HepG2 (cell line): ENCODE data around the gene TMBIM6. TPM values are rescaled to one million over a fixed set of nuclear protein-coding genes. Genes with fewer than 3 reads are reported as not detected.

Experiments used
- BCL6 ChIP-seq: IDR thresholded peaks from 2 replicates; pipeline ENCODE4 v1.6.1; 2016; ENCODE audit warnings: missing genetic modification reagents, missing compliant biosample characterization
- PAXIP1 ChIP-seq: sonication (generic); formaldehyde crosslinking; conservative IDR thresholded peaks from 2 replicates; pipeline ENCODE4 v1.4.0; 2020; ENCODE audit warnings: mild to moderate bottlenecking, missing genetic modification reagents, moderate library complexity
- SATB2 ChIP-seq: sonication (generic); formaldehyde crosslinking; IDR thresholded peaks from 2 replicates; pipeline ENCODE4 v1.5.0; 2020; ENCODE audit warnings: missing genetic modification reagents
- SNAI1 ChIP-seq: sonication (generic); formaldehyde crosslinking; IDR thresholded peaks from 2 replicates; pipeline ENCODE4 v1.5.0; 2020; ENCODE audit warnings: mild to moderate bottlenecking, missing genetic modification reagents, borderline replicate concordance
- SP4 ChIP-seq: sonication (generic); formaldehyde crosslinking; IDR thresholded peaks from 2 replicates; pipeline ENCODE4 v1.8.1; 2023; ENCODE audit warnings: mild to moderate bottlenecking, missing genetic modification reagents
- XBP1 ChIP-seq: sonication (generic); formaldehyde crosslinking; IDR thresholded peaks from 2 replicates; pipeline ENCODE4 v1.5.0; 2020; ENCODE audit warnings: missing genetic modification reagents
- ZHX1 ChIP-seq: sonication (generic); formaldehyde crosslinking; IDR thresholded peaks from 2 replicates; pipeline ENCODE4 v1.8.1; 2022; ENCODE audit warnings: low read depth, mild to moderate bottlenecking, missing genetic modification reagents
- ZNF414 ChIP-seq: sonication (generic); formaldehyde crosslinking; IDR thresholded peaks from 2 replicates; pipeline ENCODE4 v1.5.0; 2020; ENCODE audit warnings: missing genetic modification reagents
- ZNF570 ChIP-seq: sonication (generic); formaldehyde crosslinking; IDR thresholded peaks from 2 replicates; pipeline ENCODE4 v1.4.0; 2020; ENCODE audit warnings: mild to moderate bottlenecking, missing genetic modification reagents, borderline replicate concordance
- ZNF710 ChIP-seq: sonication (generic); formaldehyde crosslinking; IDR thresholded peaks from 2 replicates; pipeline ENCODE4 v1.5.0; 2020; ENCODE audit warnings: mild to moderate bottlenecking, missing genetic modification reagents, borderline replicate concordance
- ZNF749 ChIP-seq: sonication (generic); formaldehyde crosslinking; IDR thresholded peaks from 2 replicates; pipeline ENCODE4 v1.8.0; 2022; ENCODE audit warnings: mild to moderate bottlenecking, missing genetic modification reagents, moderate library complexity, borderline replicate concordance
- polyA plus RNA-seq, 8 experiments: library from polyadenylated mRNA; depleted of rRNA in 3 of 8; stranded (reverse) in 7 of 8; unstranded in 1 of 8; fragments of >200 nt; fragmentation: Illumina TruSeq in 4 of 8; extraction: Trizol in 4 of 8; gene quantifications; 2 replicates each; pipeline versions ENCODE4 v1.2.1 to v1.2.3, GENCODE V29; 2011 to 2016; ENCODE audit warnings: low read depth in 4 of 8, missing spikeins in 1 of 8, mixed read lengths in 1 of 8; ENCODE audit not compliant: insufficient read depth in 1 of 8
- total RNA-seq, 5 experiments: library from RNA; depleted of rRNA; stranded (reverse); fragments of >200 nt; fragmentation: Illumina TruSeq; extraction: Trizol; gene quantifications; 2 replicates each; pipeline ENCODE4 v1.2.3, GENCODE V29; 2016; ENCODE audit warnings: low read depth in 1 of 5
- TF ChIP-seq, protein P1 (sequence below): sonication (generic); formaldehyde crosslinking; IDR thresholded peaks from 2 replicates; pipeline ENCODE4 v1.9.0; 2021; ENCODE audit warnings: mild to moderate bottlenecking, missing genetic modification reagents

TMBIM6 gene
- total and polyA plus RNA-seq, 2 of the 13 experiments (the other 11 are each of a cell fraction or from before 2014, with no cell fraction given) = 412 to 468 TPM

DNA sequence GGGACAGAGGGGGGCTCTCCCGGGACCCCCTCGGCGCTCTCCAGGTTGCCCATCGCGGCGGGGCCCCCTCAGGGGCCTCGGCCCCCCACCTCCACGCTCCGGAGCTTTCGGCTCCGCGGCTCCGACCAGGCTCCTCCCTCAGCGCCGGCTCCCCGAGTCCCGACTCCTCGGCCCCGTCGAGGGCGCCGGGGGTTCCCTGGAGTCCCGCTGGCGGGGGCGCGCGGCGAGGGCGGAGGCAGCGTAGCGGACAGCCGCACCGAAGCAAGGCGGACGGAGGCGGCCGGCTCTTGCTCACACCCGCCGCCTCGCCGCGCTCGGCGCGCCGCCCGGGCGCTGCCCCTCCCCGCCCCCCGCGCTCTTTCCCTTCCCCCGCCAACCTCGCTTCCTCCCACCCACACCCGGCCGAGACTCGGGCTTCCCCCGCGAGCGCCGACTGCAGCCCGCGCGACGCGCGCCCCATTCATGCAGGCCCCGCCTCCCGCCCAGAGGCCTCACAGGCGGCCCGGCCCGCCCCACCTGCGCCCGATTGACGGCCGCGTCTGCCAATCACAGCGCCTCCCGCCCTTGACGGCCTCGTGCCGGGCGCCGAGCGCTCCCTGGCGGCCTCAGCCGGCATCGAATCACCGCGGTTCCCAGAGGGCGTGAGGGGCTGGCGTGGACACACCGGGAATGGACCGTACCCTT lies 34.1 kb upstream of the TMBIM6 start, which contains the start of gene FMNL3 (continued):
- TF ChIP-seq, protein P1, sequence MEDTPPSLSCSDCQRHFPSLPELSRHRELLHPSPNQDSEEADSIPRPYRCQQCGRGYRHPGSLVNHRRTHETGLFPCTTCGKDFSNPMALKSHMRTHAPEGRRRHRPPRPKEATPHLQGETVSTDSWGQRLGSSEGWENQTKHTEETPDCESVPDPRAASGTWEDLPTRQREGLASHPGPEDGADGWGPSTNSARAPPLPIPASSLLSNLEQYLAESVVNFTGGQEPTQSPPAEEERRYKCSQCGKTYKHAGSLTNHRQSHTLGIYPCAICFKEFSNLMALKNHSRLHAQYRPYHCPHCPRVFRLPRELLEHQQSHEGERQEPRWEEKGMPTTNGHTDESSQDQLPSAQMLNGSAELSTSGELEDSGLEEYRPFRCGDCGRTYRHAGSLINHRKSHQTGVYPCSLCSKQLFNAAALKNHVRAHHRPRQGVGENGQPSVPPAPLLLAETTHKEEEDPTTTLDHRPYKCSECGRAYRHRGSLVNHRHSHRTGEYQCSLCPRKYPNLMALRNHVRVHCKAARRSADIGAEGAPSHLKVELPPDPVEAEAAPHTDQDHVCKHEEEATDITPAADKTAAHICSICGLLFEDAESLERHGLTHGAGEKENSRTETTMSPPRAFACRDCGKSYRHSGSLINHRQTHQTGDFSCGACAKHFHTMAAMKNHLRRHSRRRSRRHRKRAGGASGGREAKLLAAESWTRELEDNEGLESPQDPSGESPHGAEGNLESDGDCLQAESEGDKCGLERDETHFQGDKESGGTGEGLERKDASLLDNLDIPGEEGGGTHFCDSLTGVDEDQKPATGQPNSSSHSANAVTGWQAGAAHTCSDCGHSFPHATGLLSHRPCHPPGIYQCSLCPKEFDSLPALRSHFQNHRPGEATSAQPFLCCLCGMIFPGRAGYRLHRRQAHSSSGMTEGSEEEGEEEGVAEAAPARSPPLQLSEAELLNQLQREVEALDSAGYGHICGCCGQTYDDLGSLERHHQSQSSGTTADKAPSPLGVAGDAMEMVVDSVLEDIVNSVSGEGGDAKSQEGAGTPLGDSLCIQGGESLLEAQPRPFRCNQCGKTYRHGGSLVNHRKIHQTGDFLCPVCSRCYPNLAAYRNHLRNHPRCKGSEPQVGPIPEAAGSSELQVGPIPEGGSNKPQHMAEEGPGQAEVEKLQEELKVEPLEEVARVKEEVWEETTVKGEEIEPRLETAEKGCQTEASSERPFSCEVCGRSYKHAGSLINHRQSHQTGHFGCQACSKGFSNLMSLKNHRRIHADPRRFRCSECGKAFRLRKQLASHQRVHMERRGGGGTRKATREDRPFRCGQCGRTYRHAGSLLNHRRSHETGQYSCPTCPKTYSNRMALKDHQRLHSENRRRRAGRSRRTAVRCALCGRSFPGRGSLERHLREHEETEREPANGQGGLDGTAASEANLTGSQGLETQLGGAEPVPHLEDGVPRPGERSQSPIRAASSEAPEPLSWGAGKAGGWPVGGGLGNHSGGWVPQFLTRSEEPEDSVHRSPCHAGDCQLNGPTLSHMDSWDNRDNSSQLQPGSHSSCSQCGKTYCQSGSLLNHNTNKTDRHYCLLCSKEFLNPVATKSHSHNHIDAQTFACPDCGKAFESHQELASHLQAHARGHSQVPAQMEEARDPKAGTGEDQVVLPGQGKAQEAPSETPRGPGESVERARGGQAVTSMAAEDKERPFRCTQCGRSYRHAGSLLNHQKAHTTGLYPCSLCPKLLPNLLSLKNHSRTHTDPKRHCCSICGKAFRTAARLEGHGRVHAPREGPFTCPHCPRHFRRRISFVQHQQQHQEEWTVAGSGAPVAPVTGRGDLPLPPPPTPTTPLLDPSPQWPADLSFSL (CRISPR knock-in tag) = no peak
- peak; percentile 64; the same call in 1 of the 2 replicates for TF ChIP-seq ZNF414
- TF ChIP-seq ZNF710 (CRISPR knock-in tag) = no peak
- TF ChIP-seq ZHX1 = no peak
- 0 out of 2 replicates have a peak, but pooled peaks have one; percentile 73 for TF ChIP-seq SATB2 (CRISPR knock-in tag)
- no peak for TF ChIP-seq ZNF570 (CRISPR knock-in tag)
- peak; percentile 92 for TF ChIP-seq SP4 (CRISPR knock-in tag)
- peak; percentile 63; the same call in 1 of the 2 replicates for TF ChIP-seq ZNF749
- TF ChIP-seq PAXIP1 (CRISPR knock-in tag) = no peak
- no peak for TF ChIP-seq SNAI1
- TF ChIP-seq XBP1 (CRISPR knock-in tag) = no peak
- TF ChIP-seq BCL6 (CRISPR knock-in tag) = peak; percentile 55; the same call in 1 of the 2 replicates
